Body of pancreas (tissue), 4 donors: Measurements from ENCODE around the gene TCHP.
"Not testable (repeated sequence)": the region's sequence is repeated elsewhere in the genome, so short reads cannot be mapped to it uniquely, and the experiment has no call there.

Experiments used
- CTCF ChIP-seq, 7 experiments: fragments of 450-650 bp in 4 of 7; fragments of 200-600 bp in 3 of 7; sonication (generic) in 3 of 7; IDR thresholded peaks; one replicate each; pipeline ENCODE4 v1.5.1; 2016 to 2019; ENCODE audit warnings: antibody characterized with exemption in 7 of 7
- POLR2A ChIP-seq, 3 donors: fragments of 450-650 bp; IDR thresholded peaks; one replicate each; pipeline ENCODE4 v1.6.1; 2016; ENCODE audit warnings: antibody characterized with exemption in 3 of 3, mild to moderate bottlenecking in 2 of 3

- not testable (repeated sequence) for TF ChIP-seq CTCF, POLR2A (IDR thresholded peaks at IDR 0.05)
Observed at GRCh38 chr12:109899345-109899744, 729 bp upstream of the TCHP start.
